ENCODE measurements around the gene OTOP2. TPM values are rescaled to one million over a fixed set of nuclear protein-coding genes. Genes with fewer than 3 reads are reported as not detected.

Gene OTOP2
- total RNA-seq, 1 donor from 2014 or later = not detected

DNA sequence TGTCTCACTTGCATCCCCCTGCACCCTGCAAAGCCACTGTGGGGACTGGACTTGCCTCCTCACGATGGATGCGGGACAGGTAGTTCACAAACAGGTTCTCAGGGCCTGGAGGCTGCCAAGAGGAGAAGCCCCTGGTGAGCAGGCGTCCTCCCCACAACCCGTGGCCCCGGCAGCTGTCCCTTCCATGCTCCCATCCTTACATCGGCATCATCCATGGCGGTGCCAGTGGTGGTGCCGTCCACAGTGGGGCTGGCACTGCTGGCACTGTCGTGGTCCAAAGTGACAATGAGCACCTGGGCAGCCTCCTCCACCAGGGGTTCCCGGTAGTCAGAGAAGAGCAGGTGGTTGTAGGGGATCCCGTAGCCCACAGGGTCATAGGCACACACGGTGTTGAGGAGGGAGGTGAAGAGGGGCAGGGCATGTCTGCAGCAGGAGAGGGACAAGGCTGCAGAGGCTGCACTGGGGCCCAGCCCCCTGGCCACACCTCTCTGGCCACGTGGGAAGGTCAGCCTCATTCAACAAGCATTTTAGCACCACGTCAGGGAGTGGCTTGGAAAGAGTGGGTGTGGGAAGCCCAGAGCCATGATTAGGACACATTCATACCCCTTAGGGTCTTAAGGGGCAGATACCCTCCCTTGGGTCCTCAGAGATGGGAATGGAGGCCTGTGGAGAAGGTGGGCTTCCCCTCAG lies 35.9 kb downstream of the OTOP2 start:
- intact Hi-C loops (cut with micrococcal nuclease) = no loop called here
- H3K27me3 ChIP-seq (ENCODE audit: low read depth) = no peaks in the 10 kb centered on the region
- TF ChIP-seq, protein P1, sequence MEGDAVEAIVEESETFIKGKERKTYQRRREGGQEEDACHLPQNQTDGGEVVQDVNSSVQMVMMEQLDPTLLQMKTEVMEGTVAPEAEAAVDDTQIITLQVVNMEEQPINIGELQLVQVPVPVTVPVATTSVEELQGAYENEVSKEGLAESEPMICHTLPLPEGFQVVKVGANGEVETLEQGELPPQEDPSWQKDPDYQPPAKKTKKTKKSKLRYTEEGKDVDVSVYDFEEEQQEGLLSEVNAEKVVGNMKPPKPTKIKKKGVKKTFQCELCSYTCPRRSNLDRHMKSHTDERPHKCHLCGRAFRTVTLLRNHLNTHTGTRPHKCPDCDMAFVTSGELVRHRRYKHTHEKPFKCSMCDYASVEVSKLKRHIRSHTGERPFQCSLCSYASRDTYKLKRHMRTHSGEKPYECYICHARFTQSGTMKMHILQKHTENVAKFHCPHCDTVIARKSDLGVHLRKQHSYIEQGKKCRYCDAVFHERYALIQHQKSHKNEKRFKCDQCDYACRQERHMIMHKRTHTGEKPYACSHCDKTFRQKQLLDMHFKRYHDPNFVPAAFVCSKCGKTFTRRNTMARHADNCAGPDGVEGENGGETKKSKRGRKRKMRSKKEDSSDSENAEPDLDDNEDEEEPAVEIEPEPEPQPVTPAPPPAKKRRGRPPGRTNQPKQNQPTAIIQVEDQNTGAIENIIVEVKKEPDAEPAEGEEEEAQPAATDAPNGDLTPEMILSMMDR (IDR thresholded peaks at IDR 0.05; ENCODE audit: borderline replicate concordance) = no peak

DNA sequence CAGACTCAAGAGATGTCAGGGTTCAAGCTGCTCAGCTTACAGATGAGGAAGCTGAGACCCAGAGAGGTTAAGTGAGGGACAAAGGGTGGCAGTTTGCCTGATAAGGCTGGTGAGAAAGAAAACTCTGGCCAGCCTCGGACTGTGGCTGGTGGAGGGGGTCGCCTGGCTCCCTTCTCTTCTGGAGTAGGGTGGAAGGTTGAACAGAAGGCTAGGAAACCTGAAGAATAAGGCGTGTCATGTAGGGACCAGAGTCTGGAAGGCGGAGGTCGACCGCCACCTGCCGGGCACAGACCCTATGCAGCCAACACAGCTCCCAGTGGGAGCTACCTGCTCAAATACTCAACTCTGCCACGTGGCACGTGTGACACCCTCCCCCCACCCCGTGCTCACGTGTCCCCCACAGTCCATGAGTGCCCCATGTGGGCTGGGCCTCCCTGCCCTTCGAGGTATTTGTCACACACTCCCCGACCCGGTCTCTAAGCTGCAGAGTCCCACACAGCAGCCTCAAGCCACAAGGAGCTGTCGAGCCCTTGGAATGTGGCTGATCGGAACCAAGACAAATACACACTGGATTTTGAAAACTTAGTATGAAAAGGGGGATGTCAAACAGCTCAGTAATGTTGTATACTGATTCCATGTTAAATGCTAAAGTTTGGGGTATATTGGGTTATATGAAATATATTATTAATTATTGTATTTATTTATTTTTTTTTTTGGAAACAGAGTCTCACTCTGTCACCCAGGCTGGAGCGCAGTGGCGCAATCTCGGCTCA lies 36.7 kb downstream of the OTOP2 start:
- peaks cover 7% of the 10 kb centered on the region for H3K36me3 ChIP-seq
- DNase-seq = no peak
- peaks cover 4% of the 10 kb centered on the region for H3K4me1 ChIP-seq
- no peak overlapping the region for H3K4me3 ChIP-seq
- TF ChIP-seq, protein P1 (IDR thresholded peaks at IDR 0.05; ENCODE audit: borderline replicate concordance) = peak; percentile 51
- H3K27ac ChIP-seq (replicated peaks) = no peak overlapping the region
- H3K27me3 ChIP-seq (ENCODE audit: low read depth) = no peaks in the 10 kb centered on the region
- H3K9me3 ChIP-seq (replicated peaks) = no peaks in the 10 kb centered on the region
- intact Hi-C loops (cut with micrococcal nuclease) = no loop called here

More for the DNA sequence above, 35.9 kb downstream of the OTOP2 start:
- no peak overlapping the region for H3K27ac ChIP-seq (replicated peaks)
- H3K36me3 ChIP-seq = peaks cover 12% of the 10 kb centered on the region
- peaks cover 4% of the 10 kb centered on the region for H3K4me1 ChIP-seq
- no peak for DNase-seq
- H3K4me3 ChIP-seq = no peak overlapping the region
- no peaks in the 10 kb centered on the region for H3K9me3 ChIP-seq (replicated peaks)

DNA sequence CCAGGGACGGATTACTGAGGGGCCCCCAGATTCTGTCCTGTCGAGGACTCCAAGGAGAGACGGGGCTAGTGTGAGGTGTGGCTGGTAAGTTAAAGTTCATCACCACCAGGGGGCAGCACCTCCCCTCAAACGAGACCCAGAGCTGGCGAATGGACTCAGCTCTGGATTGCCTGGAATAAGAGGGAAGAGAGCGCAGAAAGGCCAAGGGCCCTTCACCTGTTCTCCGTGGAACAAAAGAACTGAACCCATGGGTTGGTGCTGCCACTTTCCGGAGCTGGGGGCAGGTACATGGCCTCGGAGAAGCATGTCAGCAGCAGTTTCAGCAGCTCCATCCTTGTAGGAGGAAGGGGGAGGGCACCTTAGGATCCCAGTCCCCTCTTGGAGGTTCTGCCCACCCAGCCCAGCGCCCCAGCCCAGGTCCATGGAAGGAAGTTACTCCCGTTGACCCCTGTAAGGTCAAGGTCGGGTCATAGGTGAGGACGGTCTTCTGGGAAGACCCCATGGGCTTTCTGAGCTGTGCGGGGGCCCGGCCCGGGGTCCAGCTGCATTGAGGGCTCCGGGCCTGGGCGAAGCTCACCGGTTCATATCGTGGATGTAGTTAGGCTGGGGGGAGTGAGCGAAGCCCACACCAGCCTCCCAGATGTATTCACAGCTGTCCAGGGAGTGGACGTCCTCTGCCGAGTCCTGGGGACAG lies 37.7 kb downstream of the OTOP2 start:
- no peaks in the 10 kb centered on the region for H3K9me3 ChIP-seq (replicated peaks)
- H3K36me3 ChIP-seq = peaks cover under 1% of the 10 kb centered on the region
- no peak overlapping the region for H3K4me3 ChIP-seq
- intact Hi-C loops (cut with micrococcal nuclease) = no loop called here
- H3K27ac ChIP-seq (replicated peaks) = no peak overlapping the region
- TF ChIP-seq, protein P1 (IDR thresholded peaks at IDR 0.05; ENCODE audit: borderline replicate concordance) = peak; percentile 82
- H3K27me3 ChIP-seq (ENCODE audit: low read depth) = no peaks in the 10 kb centered on the region
- H3K4me1 ChIP-seq = peaks cover 4% of the 10 kb centered on the region
- DNase-seq = peak; percentile 88

DNA sequence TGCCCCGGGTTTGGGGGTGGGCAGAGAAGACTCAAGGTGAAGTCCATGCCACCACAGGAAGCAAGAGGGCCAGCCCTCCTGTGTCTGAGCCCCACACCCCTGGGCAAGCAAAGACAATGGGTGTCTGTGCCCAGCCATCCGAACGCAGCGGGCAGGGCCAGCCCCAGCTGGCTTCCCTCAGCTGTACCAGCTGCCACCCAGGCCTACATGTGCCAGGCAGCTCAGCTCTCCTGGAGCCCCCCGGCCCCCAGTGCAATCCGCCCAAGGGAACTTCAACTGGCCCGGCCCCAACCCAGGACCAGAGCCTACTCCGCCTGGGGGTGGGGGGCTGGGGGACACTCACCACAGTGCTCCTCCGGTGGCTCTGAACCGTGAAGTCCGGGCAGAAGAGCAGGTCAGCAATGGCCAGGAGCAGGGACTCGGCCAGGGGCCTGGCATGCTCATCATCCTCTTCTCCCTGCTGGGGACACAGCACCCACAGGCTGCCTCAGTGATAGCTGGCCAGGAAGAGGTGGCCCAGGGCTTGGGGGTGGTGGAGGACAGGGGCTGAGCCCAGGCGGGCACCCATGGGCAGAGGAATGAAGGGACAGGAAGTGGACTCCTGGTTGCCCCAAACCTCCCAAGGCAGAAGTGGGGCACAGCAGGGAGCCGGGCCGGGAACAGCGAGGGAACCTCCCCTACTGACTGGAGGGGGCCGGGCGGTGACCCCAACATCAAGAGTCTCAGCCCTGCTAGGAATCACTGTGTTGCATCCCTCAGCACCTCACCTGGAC lies 38.7 kb downstream of the OTOP2 start:
- Histone ChIP-seq H3K27me3 (ENCODE audit: low read depth) (no peaks in the 10 kb centered on the region), H3K36me3 (no peaks in the 10 kb centered on the region), H3K4me1 (peaks cover 4% of the 10 kb centered on the region), H3K9me3 (replicated peaks) (no peaks in the 10 kb centered on the region), H3K4me3 (no peak overlapping the region), H3K27ac (replicated peaks) (no peak overlapping the region)
- intact Hi-C loops (cut with micrococcal nuclease) = no loop called here
- TF ChIP-seq, protein P1 (IDR thresholded peaks at IDR 0.05; ENCODE audit: borderline replicate concordance) = no peak
- DNase-seq = no peak

DNA sequence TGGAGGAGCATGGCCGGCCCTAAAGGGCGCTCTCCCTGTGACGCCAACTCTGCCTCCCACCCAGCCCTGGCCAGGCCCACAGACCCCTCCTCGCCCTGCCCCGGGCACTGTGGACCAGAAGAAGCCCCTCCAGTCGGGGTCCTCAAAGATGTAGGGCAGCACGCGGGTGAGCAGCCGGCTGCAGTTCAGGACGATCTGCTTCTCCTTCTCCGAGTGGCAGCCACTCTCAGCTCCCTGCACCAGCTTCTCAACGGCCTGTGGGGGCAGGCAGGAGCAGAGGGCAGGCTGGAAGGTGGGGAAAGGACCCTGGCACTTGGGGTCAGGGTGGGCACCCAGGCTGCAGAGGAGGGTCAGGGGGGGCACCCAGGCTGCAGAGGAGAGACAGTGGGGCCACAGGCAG lies 39.6 kb downstream of the OTOP2 start:
- Histone ChIP-seq H3K4me3 (no peak overlapping the region), H3K9me3 (replicated peaks) (no peaks in the 10 kb centered on the region), H3K36me3 (no peaks in the 10 kb centered on the region), H3K27me3 (ENCODE audit: low read depth) (no peaks in the 10 kb centered on the region), H3K4me1 (peaks cover 7% of the 10 kb centered on the region), H3K27ac (replicated peaks) (no peak overlapping the region)
- TF ChIP-seq, protein P1 (IDR thresholded peaks at IDR 0.05; ENCODE audit: borderline replicate concordance) = no peak
- intact Hi-C loops (cut with micrococcal nuclease) = no loop called here
- no peak for DNase-seq
